ENCODE data around the gene TIMP2.

Gene TIMP2

GRCh38 chr17:78804777-78805176, 120.4 kb downstream of the TIMP2 start:
- DNase-seq: no peak

- DNase-seq: peak; percentile 20
These were observed 121.9 kb downstream of the TIMP2 start for GRCh38 chr17:78803186-78803845.
